Measurements from ENCODE around the gene ABCG4.

DNA sequence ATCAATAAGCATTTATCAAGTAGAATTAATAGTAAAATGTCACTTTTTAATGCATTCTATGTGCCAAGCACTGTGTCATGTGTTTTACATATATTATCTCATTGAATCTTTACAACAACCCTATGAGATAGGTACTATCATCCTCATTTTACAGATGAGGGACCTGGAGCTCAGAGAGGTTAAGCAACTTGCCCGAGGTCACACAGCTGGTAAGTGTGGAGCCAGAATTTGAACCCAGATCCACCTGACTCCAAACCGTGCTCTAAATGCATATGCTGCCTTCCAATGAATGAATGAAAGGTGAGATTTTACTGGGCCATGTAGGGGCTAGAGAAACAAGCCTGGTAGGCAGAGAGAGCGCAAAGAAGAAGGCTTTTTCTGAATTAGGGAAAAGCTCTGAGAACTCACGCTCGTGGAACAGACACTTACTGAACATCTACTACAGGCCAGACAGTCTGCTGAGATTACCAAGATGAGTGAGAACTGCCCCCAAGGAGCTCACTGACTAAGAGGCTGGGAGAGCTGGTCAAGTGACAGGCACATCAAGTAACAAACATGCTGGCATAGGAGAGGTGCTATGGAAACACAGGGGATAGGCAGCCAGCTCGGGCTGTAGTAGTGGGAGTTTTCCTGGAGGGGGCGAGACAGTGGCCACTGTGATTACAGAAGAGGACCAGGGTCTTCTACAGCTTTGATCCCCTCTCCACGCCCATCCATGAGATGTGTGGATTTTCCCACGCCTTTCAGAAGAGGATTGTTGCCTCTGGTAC lies 4.4 kb downstream of the ABCG4 start:
- TF ChIP-seq POLR2A (IDR thresholded peaks at IDR 0.05): no peak
- TF ChIP-seq, protein P1, sequence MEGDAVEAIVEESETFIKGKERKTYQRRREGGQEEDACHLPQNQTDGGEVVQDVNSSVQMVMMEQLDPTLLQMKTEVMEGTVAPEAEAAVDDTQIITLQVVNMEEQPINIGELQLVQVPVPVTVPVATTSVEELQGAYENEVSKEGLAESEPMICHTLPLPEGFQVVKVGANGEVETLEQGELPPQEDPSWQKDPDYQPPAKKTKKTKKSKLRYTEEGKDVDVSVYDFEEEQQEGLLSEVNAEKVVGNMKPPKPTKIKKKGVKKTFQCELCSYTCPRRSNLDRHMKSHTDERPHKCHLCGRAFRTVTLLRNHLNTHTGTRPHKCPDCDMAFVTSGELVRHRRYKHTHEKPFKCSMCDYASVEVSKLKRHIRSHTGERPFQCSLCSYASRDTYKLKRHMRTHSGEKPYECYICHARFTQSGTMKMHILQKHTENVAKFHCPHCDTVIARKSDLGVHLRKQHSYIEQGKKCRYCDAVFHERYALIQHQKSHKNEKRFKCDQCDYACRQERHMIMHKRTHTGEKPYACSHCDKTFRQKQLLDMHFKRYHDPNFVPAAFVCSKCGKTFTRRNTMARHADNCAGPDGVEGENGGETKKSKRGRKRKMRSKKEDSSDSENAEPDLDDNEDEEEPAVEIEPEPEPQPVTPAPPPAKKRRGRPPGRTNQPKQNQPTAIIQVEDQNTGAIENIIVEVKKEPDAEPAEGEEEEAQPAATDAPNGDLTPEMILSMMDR (IDR thresholded peaks at IDR 0.05): no peak

All from adrenal gland (tissue), 5 donors.